ENCODE measurements around the gene PRKG1. TPM values are rescaled to one million over a fixed set of nuclear protein-coding genes. Genes with fewer than 3 reads are reported as not detected.

PRKG1 gene
- total and polyA plus RNA-seq, 2 of the 4 experiments (the other 2 are of a cell fraction), result 3.5 to 18.3 TPM

DNA sequence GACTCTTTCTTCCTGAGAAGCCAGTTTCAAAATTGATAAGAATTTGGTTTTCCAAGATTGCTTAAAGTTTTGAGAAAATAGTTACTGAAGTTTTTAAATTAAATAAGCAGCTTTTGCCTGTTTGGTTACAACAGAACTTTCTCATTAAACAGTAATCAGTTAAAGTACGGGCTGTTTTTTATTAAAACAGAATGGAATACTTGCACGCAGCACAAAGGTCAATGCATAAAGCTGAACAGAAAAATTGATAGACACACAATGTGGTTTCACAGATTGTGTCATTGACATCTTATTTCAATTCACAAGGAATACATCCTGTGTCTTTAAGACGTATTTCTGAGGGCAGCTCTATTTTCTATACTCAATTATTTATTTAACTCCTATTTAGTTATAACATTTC, 192.2 kb downstream of the PRKG1 start:
- TF ChIP-seq POLR2A (IDR thresholded peaks at IDR 0.05; ENCODE audit: low read depth, low read length), result no peak
- TF ChIP-seq RAD21 (IDR thresholded peaks at IDR 0.05; ENCODE audit: low read length), result no peak
- no peak for TF ChIP-seq RCOR1 (IDR thresholded peaks at IDR 0.05; ENCODE audit: insufficient replicate concordance, low read length)
- TF ChIP-seq, protein P1, sequence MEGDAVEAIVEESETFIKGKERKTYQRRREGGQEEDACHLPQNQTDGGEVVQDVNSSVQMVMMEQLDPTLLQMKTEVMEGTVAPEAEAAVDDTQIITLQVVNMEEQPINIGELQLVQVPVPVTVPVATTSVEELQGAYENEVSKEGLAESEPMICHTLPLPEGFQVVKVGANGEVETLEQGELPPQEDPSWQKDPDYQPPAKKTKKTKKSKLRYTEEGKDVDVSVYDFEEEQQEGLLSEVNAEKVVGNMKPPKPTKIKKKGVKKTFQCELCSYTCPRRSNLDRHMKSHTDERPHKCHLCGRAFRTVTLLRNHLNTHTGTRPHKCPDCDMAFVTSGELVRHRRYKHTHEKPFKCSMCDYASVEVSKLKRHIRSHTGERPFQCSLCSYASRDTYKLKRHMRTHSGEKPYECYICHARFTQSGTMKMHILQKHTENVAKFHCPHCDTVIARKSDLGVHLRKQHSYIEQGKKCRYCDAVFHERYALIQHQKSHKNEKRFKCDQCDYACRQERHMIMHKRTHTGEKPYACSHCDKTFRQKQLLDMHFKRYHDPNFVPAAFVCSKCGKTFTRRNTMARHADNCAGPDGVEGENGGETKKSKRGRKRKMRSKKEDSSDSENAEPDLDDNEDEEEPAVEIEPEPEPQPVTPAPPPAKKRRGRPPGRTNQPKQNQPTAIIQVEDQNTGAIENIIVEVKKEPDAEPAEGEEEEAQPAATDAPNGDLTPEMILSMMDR (conservative IDR thresholded peaks at IDR 0.05; ENCODE audit: low read depth, low read length), result no peak
- TF ChIP-seq BHLHE40 (IDR thresholded peaks at IDR 0.05; ENCODE audit: low read depth, low read length), result no peak
- TF ChIP-seq FOS (IDR thresholded peaks at IDR 0.05; ENCODE audit: low read depth, low read length), result no peak
- TF ChIP-seq MAFK (IDR thresholded peaks at IDR 0.05; ENCODE audit: low read depth, low read length), result no peak
- TF ChIP-seq RFX5 (IDR thresholded peaks at IDR 0.05; ENCODE audit: low read depth, low read length), result no peak
- no peak for TF ChIP-seq MAZ (IDR thresholded peaks at IDR 0.05; ENCODE audit: borderline replicate concordance, low read depth, low read length)
- Histone ChIP-seq H3K4me1 (ENCODE audit: control insufficient read depth, insufficient read depth, low read length) (peaks cover 1% of the 10 kb centered on the region; the same call in 1 of the 2 replicates), H4K5ac (ENCODE audit: low read depth, low read length) (no peak overlapping the region), H3K4me2 (ENCODE audit: low read depth, low read length) (no peak overlapping the region), H2BK20ac (ENCODE audit: low read depth, low read length) (no peak overlapping the region), H2BK15ac (ENCODE audit: low read depth, low read length) (no peak overlapping the region), H4K20me1 (ENCODE audit: insufficient read depth, low read length) (no peaks in the 10 kb centered on the region), H3K27me3 (ENCODE audit: control insufficient read depth, insufficient read depth, low read length) (no peaks in the 10 kb centered on the region), H3K79me1 (ENCODE audit: low read depth in 1 of 2, low read length in 2 of 2) (peaks cover 2 to 10% of the 10 kb centered on the region in 2 experiments; a peak in 2 of 4 replicates), H4K8ac (ENCODE audit: low read depth in 2 of 2, low read length in 2 of 2) (no peak overlapping the region), H3K36me3 (ENCODE audit: control insufficient read depth, insufficient read depth, low read length) (no peaks in the 10 kb centered on the region), H3K27ac (ENCODE audit: insufficient read depth, low read length) (no peak overlapping the region), H2AK5ac (ENCODE audit: low read depth, low read length) (no peak overlapping the region), H3K56ac (ENCODE audit: extremely low read depth, insufficient read depth, low read length) (no peak overlapping the region), H3K9me1 (ENCODE audit: insufficient read depth, low read length) (no peaks in the 10 kb centered on the region), H2AK9ac (replicated peaks; ENCODE audit: low read depth, low read length, poor library complexity) (no peak overlapping the region), H4K91ac (ENCODE audit: insufficient read depth, low read depth, low read length) (no peak overlapping the region), H3K4me3 (ENCODE audit: insufficient read depth, low read depth, low read length) (no peak overlapping the region), H3K18ac (ENCODE audit: low read depth, low read length) (no peak overlapping the region), H3K23ac (ENCODE audit: low read depth, low read length) (no peak overlapping the region), H2BK5ac (ENCODE audit: low read depth, low read length, poor library complexity, severe bottlenecking) (no peak overlapping the region), H3K9me3 (ENCODE audit: control insufficient read depth, insufficient read depth, low read length) (no peaks in the 10 kb centered on the region), H2BK120ac (ENCODE audit: low read depth, low read length) (no peak overlapping the region), H3K4ac (ENCODE audit: low read depth, low read length) (no peak overlapping the region), H3K14ac (replicated peaks; ENCODE audit: low read depth, low read length) (no peak overlapping the region), H3K9ac (ENCODE audit: low read depth, low read length) (no peak overlapping the region), H2AFZ (replicated peaks; ENCODE audit: low read length, poor library complexity) (no peak overlapping the region)
- BruUV-seq (replicated peaks), result no TSS peak
- no CpG with 5 or more reads among the region's 3 CpGs for WGBS, 2 experiments (ENCODE audit: extremely low coverage in 2 of 2, insufficient read length in 1 of 2)
- CTCF ChIA-PET, result no interaction called here
- POLR2A ChIA-PET (ENCODE audit: unreplicated experiment), result no interaction called here
- in situ Hi-C loops (cut with MboI; ENCODE audit: low sequenced_read_pairs), result no loop called here
- no peak for ATAC-seq (ENCODE audit: low read depth)
- intact Hi-C loops (cut with micrococcal nuclease), result no loop called here
- DNase-seq, result no peak
- dilution Hi-C loops (cut with HindIII; ENCODE audit: low sequenced_read_pairs, unreplicated experiment), result no loop called here
